IgD-negative memory B cell (primary cell): ENCODE results near the gene AGPAT2. TPM values are rescaled to one million over a fixed set of nuclear protein-coding genes. Genes with fewer than 3 reads are reported as not detected.
A peak's percentile ranks its signal among the peaks of the same experiment; 100 is the strongest.

Source experiments
- H3K27ac Mint-ChIP-seq, 3 donors: one replicate each; pipeline ENCODE4 v1.8.0; 2020 to 2022; ENCODE audit warnings: mild to moderate bottlenecking in 3 of 3, mixed read lengths in 3 of 3, moderate library complexity in 1 of 3
- H3K27me3 Mint-ChIP-seq: one replicate; pipeline ENCODE4 v1.8.0; 2021; ENCODE audit warnings: mixed read lengths
- H3K36me3 Mint-ChIP-seq: one replicate; pipeline ENCODE4 v1.8.0; 2020; ENCODE audit warnings: mild to moderate bottlenecking, mixed read lengths
- H3K4me1 Mint-ChIP-seq, 3 donors: one replicate each; pipeline ENCODE4 v1.8.0; 2020 to 2022; ENCODE audit warnings: mixed read lengths in 3 of 3, mild to moderate bottlenecking in 1 of 3
- H3K4me3 Mint-ChIP-seq, 4 donors: one replicate each; pipeline ENCODE4 v1.8.0; 2020 to 2022; ENCODE audit warnings: mild to moderate bottlenecking in 4 of 4, mixed read lengths in 4 of 4, moderate library complexity in 3 of 4
- H3K9me3 Mint-ChIP-seq, 3 donors: one replicate each; pipeline ENCODE4 v1.8.0; 2020 to 2021; ENCODE audit warnings: mixed read lengths in 3 of 3, mild to moderate bottlenecking in 1 of 3
- polyA plus RNA-seq: library from polyadenylated mRNA; unstranded; fragments of 300-500 nt; fragmentation: Illumina TruSeq; gene quantifications from one replicate; pipeline ENCODE4 v1.2.3, GENCODE V29; 2021

Gene AGPAT2
- polyA plus RNA-seq, 1 donor from 2014 or later: 42.0 TPM

GRCh38 chr9:136679431-136679941, 7.8 kb downstream of the AGPAT2 start:
- H3K36me3 Mint-ChIP-seq: no peaks in the 10 kb centered on the region
- no peak overlapping the region for H3K27ac Mint-ChIP-seq
- H3K27me3 Mint-ChIP-seq: no peaks in the 10 kb centered on the region
- peaks cover 0 to 3% (median 0%) of the 10 kb centered on the region in 3 donors for H3K4me1 Mint-ChIP-seq
- peak overlapping the region in 1 of 4 donors; percentile 35 for H3K4me3 Mint-ChIP-seq
- no peaks in the 10 kb centered on the region for H3K9me3 Mint-ChIP-seq

- Mint-ChIP-seq H3K4me3 (no peak overlapping the region), H3K4me1 (peaks cover 0 to 3% (median 0%) of the 10 kb centered on the region in 3 donors), H3K27ac (no peak overlapping the region)
These were observed 8.6 kb downstream of the AGPAT2 start for GRCh38 chr9:136678624-136679023.

GRCh38 chr9:136678034-136678433, 9.2 kb downstream of the AGPAT2 start:
- H3K27me3 Mint-ChIP-seq: no peaks in the 10 kb centered on the region
- no peaks in the 10 kb centered on the region for H3K36me3 Mint-ChIP-seq
- H3K27ac Mint-ChIP-seq: no peak overlapping the region
- peaks cover 0 to 3% (median 0%) of the 10 kb centered on the region in 3 donors for H3K4me1 Mint-ChIP-seq
- H3K4me3 Mint-ChIP-seq: no peak overlapping the region
- H3K9me3 Mint-ChIP-seq: no peaks in the 10 kb centered on the region

More at GRCh38 chr9:136678624-136679023, 8.6 kb downstream of the AGPAT2 start:
- no peaks in the 10 kb centered on the region for H3K27me3 Mint-ChIP-seq
- no peaks in the 10 kb centered on the region for H3K36me3 Mint-ChIP-seq
- H3K9me3 Mint-ChIP-seq: no peaks in the 10 kb centered on the region

- Mint-ChIP-seq H3K4me1 (peaks cover 0 to 3% (median 0%) of the 10 kb centered on the region in 3 donors), H3K4me3 (no peak overlapping the region), H3K27me3 (no peaks in the 10 kb centered on the region), H3K27ac (peak overlapping the region in 1 of 3 donors; percentile 46), H3K9me3 (no peaks in the 10 kb centered on the region), H3K36me3 (no peaks in the 10 kb centered on the region)
These were observed 10.2 kb downstream of the AGPAT2 start for GRCh38 chr9:136676920-136677686.

- Mint-ChIP-seq H3K4me1 (peaks cover 0 to 5% (median 0%) of the 10 kb centered on the region in 3 donors), H3K27me3 (no peaks in the 10 kb centered on the region), H3K9me3 (no peaks in the 10 kb centered on the region), H3K4me3 (no peak overlapping the region), H3K36me3 (no peaks in the 10 kb centered on the region), H3K27ac (no peak overlapping the region)
These were observed 10.9 kb downstream of the AGPAT2 start for GRCh38 chr9:136676297-136676794.

- no peaks in the 10 kb centered on the region for H3K36me3 Mint-ChIP-seq
- H3K9me3 Mint-ChIP-seq: no peaks in the 10 kb centered on the region
- no peak overlapping the region for H3K4me3 Mint-ChIP-seq
- H3K4me1 Mint-ChIP-seq: peaks cover 0 to 5% (median 0%) of the 10 kb centered on the region in 3 donors
- H3K27ac Mint-ChIP-seq: no peak overlapping the region
- no peaks in the 10 kb centered on the region for H3K27me3 Mint-ChIP-seq
These were observed 11.6 kb downstream of the AGPAT2 start for GRCh38 chr9:136675477-136676296.

GRCh38 chr9:136674786-136675349, 12.4 kb downstream of the AGPAT2 start:
- Mint-ChIP-seq H3K36me3 (no peaks in the 10 kb centered on the region), H3K27me3 (no peaks in the 10 kb centered on the region), H3K4me1 (peaks cover 0 to 5% (median 0%) of the 10 kb centered on the region in 3 donors), H3K27ac (no peak overlapping the region), H3K9me3 (no peaks in the 10 kb centered on the region), H3K4me3 (no peak overlapping the region)

- Mint-ChIP-seq H3K27me3 (no peaks in the 10 kb centered on the region), H3K27ac (no peak overlapping the region), H3K4me1 (peaks cover 0 to 5% (median 0%) of the 10 kb centered on the region in 3 donors), H3K36me3 (no peaks in the 10 kb centered on the region), H3K9me3 (no peaks in the 10 kb centered on the region), H3K4me3 (no peak overlapping the region)
These were observed 13.1 kb downstream of the AGPAT2 start for GRCh38 chr9:136673975-136674785.

GRCh38 chr9:136673088-136673974, 13.9 kb downstream of the AGPAT2 start:
- Mint-ChIP-seq H3K27me3 (peaks cover 5% of the 10 kb centered on the region), H3K9me3 (no peaks in the 10 kb centered on the region), H3K4me1 (peaks cover 0 to 2% (median 2%) of the 10 kb centered on the region in 3 donors), H3K27ac (no peak overlapping the region), H3K36me3 (no peaks in the 10 kb centered on the region), H3K4me3 (no peak overlapping the region)

GRCh38 chr9:136672431-136673087, 14.7 kb downstream of the AGPAT2 start:
- Mint-ChIP-seq H3K9me3 (no peaks in the 10 kb centered on the region), H3K27me3 (peaks cover 7% of the 10 kb centered on the region), H3K27ac (no peak overlapping the region), H3K36me3 (no peaks in the 10 kb centered on the region), H3K4me3 (no peak overlapping the region), H3K4me1 (peaks cover 0 to 2% (median 2%) of the 10 kb centered on the region in 3 donors)

GRCh38 chr9:136671646-136672430, 15.4 kb downstream of the AGPAT2 start:
- Mint-ChIP-seq H3K4me3 (no peak overlapping the region), H3K4me1 (peaks cover 0 to 2% (median 2%) of the 10 kb centered on the region in 3 donors), H3K27ac (no peak overlapping the region), H3K36me3 (no peaks in the 10 kb centered on the region), H3K9me3 (no peaks in the 10 kb centered on the region), H3K27me3 (peaks cover 7% of the 10 kb centered on the region)

- H3K36me3 Mint-ChIP-seq: no peaks in the 10 kb centered on the region
- H3K27ac Mint-ChIP-seq: no peak overlapping the region
- H3K27me3 Mint-ChIP-seq: peaks cover 9% of the 10 kb centered on the region
- peaks cover 0 to 2% (median 2%) of the 10 kb centered on the region in 3 donors for H3K4me1 Mint-ChIP-seq
- no peaks in the 10 kb centered on the region for H3K9me3 Mint-ChIP-seq
- no peak overlapping the region for H3K4me3 Mint-ChIP-seq
These were observed 16.0 kb downstream of the AGPAT2 start for GRCh38 chr9:136671254-136671614.
